Endometrium (tissue), 2 donors: Measurements from ENCODE around the gene LHX5.

Source experiments
- FAIRE-seq: peaks from 2 replicates; lab custom pipeline; 2012; peaks lifted over from hg19 to GRCh38; lab: Jason Lieb, UNC
- donor health status: control.
- donor health status: control.

Gene LHX5

GRCh38 chr12:113464852-113465719 is 6.6 kb downstream of the LHX5 start:
- no peak for FAIRE-seq

- no peak for FAIRE-seq
Measured at GRCh38 chr12:113464452-113464775, 7.3 kb downstream of the LHX5 start.

- FAIRE-seq = no peak
Measured at GRCh38 chr12:113463746-113464451, 7.8 kb downstream of the LHX5 start.

- no peak for FAIRE-seq
Measured at GRCh38 chr12:113462998-113463745, 8.5 kb downstream of the LHX5 start.

GRCh38 chr12:113462117-113462774 is 9.4 kb downstream of the LHX5 start:
- FAIRE-seq = no peak

- no peak for FAIRE-seq
Measured at GRCh38 chr12:113461666-113462065, 10.0 kb downstream of the LHX5 start.

- FAIRE-seq = no peak
Measured at GRCh38 chr12:113459981-113460380, 11.7 kb downstream of the LHX5 start.

- no peak for FAIRE-seq
Measured at GRCh38 chr12:113457710-113458109, 14.0 kb downstream of the LHX5 start.

GRCh38 chr12:113457185-113457584 is 14.5 kb downstream of the LHX5 start:
- no peak for FAIRE-seq

- FAIRE-seq = no peak
Measured at GRCh38 chr12:113456761-113457160, 14.9 kb downstream of the LHX5 start.

GRCh38 chr12:113456199-113456598 is 15.5 kb downstream of the LHX5 start:
- FAIRE-seq = no peak

- no peak for FAIRE-seq
Measured at GRCh38 chr12:113453330-113453729, 18.3 kb downstream of the LHX5 start.

- no peak for FAIRE-seq
Measured at GRCh38 chr12:113452458-113452857, 19.2 kb downstream of the LHX5 start.

GRCh38 chr12:113449839-113450238 is 21.8 kb downstream of the LHX5 start:
- FAIRE-seq = peak; percentile 94

GRCh38 chr12:113449299-113449698 is 22.4 kb downstream of the LHX5 start:
- no peak for FAIRE-seq

GRCh38 chr12:113448873-113449272 is 22.8 kb downstream of the LHX5 start:
- no peak for FAIRE-seq

GRCh38 chr12:113445544-113446171 is 26.0 kb downstream of the LHX5 start:
- no peak for FAIRE-seq

- FAIRE-seq = no peak
Measured at GRCh38 chr12:113443030-113443539, 28.6 kb downstream of the LHX5 start.

- FAIRE-seq = no peak
Measured at GRCh38 chr12:113440947-113441782, 30.5 kb downstream of the LHX5 start.

GRCh38 chr12:113440336-113440735 is 31.3 kb downstream of the LHX5 start:
- no peak for FAIRE-seq

- no peak for FAIRE-seq
Measured at GRCh38 chr12:113439606-113440030, 32.1 kb downstream of the LHX5 start.
